Endothelial cell of umbilical vein (primary cell): ENCODE results near the gene PCP2. TPM values are rescaled to one million over a fixed set of nuclear protein-coding genes. Genes with fewer than 3 reads are reported as not detected.

ENCODE experiments used
- BruUV-seq: library from RNA; stranded (reverse); fragments of 400-500 nt; replicated peaks from 2 replicates; lab custom pipeline; 2021; lab: Mats Ljungman, UMichigan
- CTCF ChIA-PET: fragments of 300-600, 350-600 bp; sonication (Branson Sonifier 250); formaldehyde crosslinking; loops from one replicate; lab custom pipeline; 2021; ENCODE audit warnings: antibody characterized with exemption, inconsistent platforms; lab: Charles Lee
- POLR2A ChIA-PET: fragments of 300-600, 350-600 bp; sonication (Branson Sonifier 250); formaldehyde crosslinking; loops from one replicate; lab custom pipeline; 2021; ENCODE audit warnings: antibody characterized with exemption, inconsistent platforms; lab: Charles Lee
- DNase-seq: peaks from one replicate; pipeline ENCODE4 v3.0.0-alpha.2; 2011; ENCODE audit warnings: low read depth, low spot score
- FAIRE-seq: peaks from 2 replicates; lab custom pipeline; 2011; peaks lifted over from hg19 to GRCh38; lab: Jason Lieb, UNC
- H2AFZ ChIP-seq: 2 replicates; pipeline ENCODE4 v1.6.0; 2012; ENCODE audit warnings: low read depth, low read length, control low read depth, inconsistent platforms
- H3K27ac ChIP-seq: 2 replicates; pipeline ENCODE4 v1.5.1; 2011; ENCODE audit warnings: low read depth, mild to moderate bottlenecking, control low read depth, low read length, moderate library complexity; ENCODE audit not compliant: insufficient read depth
- H3K27me3 ChIP-seq, 2 experiments: 2 replicates each; pipeline versions ENCODE4 v1.6.0 to v1.6.1; 2011; ENCODE audit warnings: low read length in 2 of 2, mixed read lengths in 1 of 2; ENCODE audit not compliant: control insufficient read depth in 2 of 2, insufficient read depth in 2 of 2
- H3K36me3 ChIP-seq, 2 experiments: 2 replicates in 1 of 2; 3 replicates in 1 of 2; pipeline ENCODE4 v1.5.1; 2011; ENCODE audit warnings: low read length in 2 of 2, mild to moderate bottlenecking in 1 of 2, moderate library complexity in 1 of 2; ENCODE audit not compliant: control insufficient read depth in 2 of 2, insufficient read depth in 2 of 2; ENCODE audit errors: extremely low read depth in 1 of 2
- H3K4me1 ChIP-seq: 3 replicates; pipeline ENCODE4 v1.5.1; 2011; ENCODE audit warnings: mild to moderate bottlenecking, low read length; ENCODE audit not compliant: control insufficient read depth, insufficient read depth; ENCODE audit errors: extremely low read depth
- H3K4me2 ChIP-seq: 2 replicates; pipeline ENCODE4 v1.6.1; 2011; ENCODE audit warnings: low read length, control low read depth, mixed read lengths; ENCODE audit not compliant: insufficient read depth
- H3K4me3 ChIP-seq, 3 experiments: fragments of 200-600 bp in 1 of 3; sonication (generic), shearing (Covaris generic) in 1 of 3; replicated peaks in 1 of 3; 2 replicates each; pipeline ENCODE4 v1.5.1; 2011 to 2016; ENCODE audit warnings: control low read depth in 3 of 3, low read length in 3 of 3, mild to moderate bottlenecking in 2 of 3, inconsistent platforms in 1 of 3, low read depth in 1 of 3, moderate library complexity in 1 of 3; ENCODE audit not compliant: insufficient read depth in 1 of 3
- H3K79me2 ChIP-seq: 2 replicates; pipeline ENCODE4 v1.6.0; 2012; ENCODE audit warnings: low read length, inconsistent platforms; ENCODE audit not compliant: control insufficient read depth, insufficient read depth
- H3K9ac ChIP-seq: replicated peaks from 2 replicates; pipeline ENCODE3; 2011; ENCODE audit warnings: low read length, control low read depth; ENCODE audit not compliant: insufficient read depth; ENCODE audit errors: extremely low read depth
- H3K9me1 ChIP-seq: replicated peaks from 3 replicates; pipeline ENCODE4 v1.6.0; 2011; ENCODE audit warnings: mild to moderate bottlenecking, low read length; ENCODE audit not compliant: control insufficient read depth, insufficient read depth; ENCODE audit errors: extremely low read depth
- H3K9me3 ChIP-seq: replicated peaks from 2 replicates; pipeline ENCODE4 v1.5.1; 2012; ENCODE audit warnings: low read length, inconsistent platforms; ENCODE audit not compliant: control insufficient read depth, insufficient read depth
- H4K20me1 ChIP-seq: replicated peaks from 2 replicates; pipeline ENCODE3; 2011; ENCODE audit warnings: mild to moderate bottlenecking, low read length; ENCODE audit not compliant: control insufficient read depth, insufficient read depth; ENCODE audit errors: extremely low read depth
- CTCF ChIP-seq, 2 donors: IDR thresholded peaks; 1 replicate in 1 of 2; 2 replicates in 1 of 2; pipeline ENCODE4 v1.5.1; 2011; ENCODE audit warnings: low read length in 2 of 2, mild to moderate bottlenecking in 2 of 2, moderate library complexity in 2 of 2, control low read depth in 1 of 2, inconsistent platforms in 1 of 2, low read depth in 1 of 2; ENCODE audit not compliant: insufficient read depth in 1 of 2; ENCODE audit errors: extremely low read depth in 1 of 2
- EZH2 ChIP-seq: IDR thresholded peaks from 2 replicates; pipeline ENCODE4 v1.6.1; 2012; ENCODE audit warnings: borderline replicate concordance, low read depth, mild to moderate bottlenecking, moderate library complexity, low read length, inconsistent platforms; ENCODE audit not compliant: severe bottlenecking
- FOS ChIP-seq: IDR thresholded peaks from 2 replicates; pipeline ENCODE4 v1.6.1; 2011; ENCODE audit warnings: mild to moderate bottlenecking, low read length, moderate library complexity, borderline replicate concordance; ENCODE audit not compliant: insufficient read depth
- GATA2 ChIP-seq: IDR thresholded peaks from 2 replicates; pipeline ENCODE4 v1.7.0; 2011; ENCODE audit warnings: low read depth, mild to moderate bottlenecking, moderate library complexity, mixed read lengths, low read length; ENCODE audit not compliant: insufficient read length, insufficient read depth
- JUN ChIP-seq: IDR thresholded peaks from 2 replicates; pipeline ENCODE4 v1.6.1; 2011; ENCODE audit warnings: borderline replicate concordance, low read depth; ENCODE audit not compliant: insufficient read length, insufficient read depth
- MAX ChIP-seq: IDR thresholded peaks from 2 replicates; pipeline ENCODE4 v1.6.1; 2011; ENCODE audit not compliant: insufficient read depth, insufficient read length
- MYC ChIP-seq: IDR thresholded peaks from one replicate; pipeline ENCODE4 v1.6.1; 2011; ENCODE audit warnings: mild to moderate bottlenecking, low read depth, low read length
- POLR2A ChIP-seq: IDR thresholded peaks from 2 replicates; pipeline ENCODE4 v1.6.1; 2012; ENCODE audit warnings: low read depth, mild to moderate bottlenecking, control low read depth, low read length
- POLR2AphosphoS5 ChIP-seq: IDR thresholded peaks from 2 replicates; pipeline ENCODE4 v1.6.1; 2012; ENCODE audit warnings: low read depth, mild to moderate bottlenecking, control low read depth, low read length, moderate library complexity; ENCODE audit not compliant: insufficient read depth
- dilution Hi-C: fragments of 300-500 bp; cut with MboI; formaldehyde crosslinking; loops from one replicate; pipeline ENCODE4 v1.15.0; 2019; ENCODE audit warnings: low sequenced_read_pairs; ENCODE audit not compliant: extremely low pct_ligation_motif_present
- intact Hi-C: fragments of 100-400 bp; cut with micrococcal nuclease; formaldehyde crosslinking; loops from one replicate; pipeline ENCODE4 v1.10.0; 2022
- polyA plus RNA-seq, 4 experiments: library from polyadenylated mRNA; depleted of rRNA in 3 of 4; stranded (reverse) in 3 of 4; unstranded in 1 of 4; fragments of >200 nt; gene quantifications; 2 replicates each; pipeline versions ENCODE4 v1.2.1 to v1.2.3, GENCODE V29; 2011 to 2012; ENCODE audit warnings: missing spikeins in 1 of 4
- total RNA-seq: library from RNA; stranded (reverse); gene quantifications from 2 replicates; pipeline ENCODE4 v1.2.3, GENCODE V29; 2021

PCP2 gene
- total and polyA plus RNA-seq, 2 donors (not counting 3 experiments of a cell fraction or from before 2014, with no cell fraction given), result not detected

GRCh38 chr19:7635670-7636069, 2.2 kb upstream of the PCP2 start:
- DNase-seq, result no peak
- no peak for FAIRE-seq
- Histone ChIP-seq H2AFZ (no peak overlapping the region), H3K4me1 (peaks cover 8% of the 10 kb centered on the region), H3K9me3 (no peaks in the 10 kb centered on the region), H3K36me3 (peaks cover 0 to 4% of the 10 kb centered on the region in 2 experiments), H3K9ac (no peak overlapping the region), H3K27ac (no peak overlapping the region), H3K4me2 (no peak overlapping the region), H4K20me1 (no peaks in the 10 kb centered on the region), H3K79me2 (peaks cover 2% of the 10 kb centered on the region), H3K9me1 (no peaks in the 10 kb centered on the region), H3K27me3 (no peaks in the 10 kb centered on the region), H3K4me3 (no peak overlapping the region)
- no peak for TF ChIP-seq JUN
- TF ChIP-seq MYC, result no peak
- no peak for TF ChIP-seq FOS
- no TSS peak for BruUV-seq
- intact Hi-C loops (no loop called here), dilution Hi-C loops (no loop called here)
- ChIA-PET CTCF (interaction anchor here (0.7 kb wide), 2 partner anchors 45 to 68 kb away, joined by 3 read pairs; partner anchors contain the start of gene TRAPPC5), POLR2A (no interaction called here)

- CTCF ChIA-PET, result interaction anchor here (1.6 kb wide), 1 partner anchor 64 kb away, joined by 6 read pairs; no protein-coding TSS in a partner anchor
- no peak for FAIRE-seq
These were observed 947 bp downstream of the PCP2 start for GRCh38 chr19:7632340-7633203.

More at GRCh38 chr19:7632340-7633203, 947 bp downstream of the PCP2 start:
- Histone ChIP-seq H3K9me1 (no peaks in the 10 kb centered on the region), H3K4me3 (no peak overlapping the region), H2AFZ (no peak overlapping the region), H3K36me3 (peaks cover 0 to 4% of the 10 kb centered on the region in 2 experiments), H3K27ac (no peak overlapping the region), H3K79me2 (peaks cover 29% of the 10 kb centered on the region), H3K27me3 (no peaks in the 10 kb centered on the region), H3K9me3 (no peaks in the 10 kb centered on the region), H4K20me1 (no peaks in the 10 kb centered on the region), H3K4me2 (no peak overlapping the region), H3K9ac (no peak overlapping the region), H3K4me1 (peaks cover 20% of the 10 kb centered on the region)
- DNase-seq, result no peak
- intact Hi-C loops (no loop called here), dilution Hi-C loops (no loop called here)
- POLR2A ChIA-PET, result no interaction called here
- TF ChIP-seq POLR2AphosphoS5 (no peak), CTCF (IDR thresholded peaks at IDR 0.05; ENCODE audit: extremely low read depth in 1 of 2, insufficient read depth in 1 of 2, low read depth in 1 of 2, low read length in 2 of 2) (no peak), MAX (no peak), POLR2A (no peak), EZH2 (no peak), JUN (no peak), MYC (no peak), GATA2 (no peak), FOS (no peak)
- no TSS peak for BruUV-seq
